AG09319 (cell line): Measurements from ENCODE around the gene RYR2.

Experiments
- DNase-seq: peaks from one replicate; pipeline ENCODE4 v3.0.0-alpha.2; 2010; ENCODE audit warnings: low read depth; ENCODE audit errors: extremely low read depth
- CTCF ChIP-seq: IDR thresholded peaks from 2 replicates; pipeline ENCODE4 v1.5.1; 2011; ENCODE audit warnings: low read depth, mild to moderate bottlenecking, inconsistent platforms, low read length, moderate library complexity

RYR2 gene

GRCh38 chr1:237679687-237680086 is 637.7 kb downstream of the RYR2 start:
- no peak for DNase-seq
- TF ChIP-seq CTCF: no peak

GRCh38 chr1:237681210-237681609 is 639.2 kb downstream of the RYR2 start:
- DNase-seq: no peak
- no peak for TF ChIP-seq CTCF

GRCh38 chr1:237684236-237684635 is 642.3 kb downstream of the RYR2 start:
- no peak for TF ChIP-seq CTCF
- no peak for DNase-seq

GRCh38 chr1:237685551-237685950 is 643.6 kb downstream of the RYR2 start:
- DNase-seq: no peak
- TF ChIP-seq CTCF: no peak

GRCh38 chr1:237687804-237688203 is 645.8 kb downstream of the RYR2 start:
- no peak for DNase-seq
- no peak for TF ChIP-seq CTCF

- no peak for TF ChIP-seq CTCF
- no peak for DNase-seq
Measured at GRCh38 chr1:237690656-237691055, 648.7 kb downstream of the RYR2 start.

GRCh38 chr1:237692255-237692654 is 650.3 kb downstream of the RYR2 start:
- TF ChIP-seq CTCF: no peak
- no peak for DNase-seq
